Stomach (tissue), 9 donors: ENCODE data around the gene XYLT1. TPM values are rescaled to one million over a fixed set of nuclear protein-coding genes. Genes with fewer than 3 reads are reported as not detected.

ENCODE experiments used
- DNase-seq, 2 donors: peaks; one replicate each; pipeline versions ENCODE4 v3.0.0 to v3.0.0-alpha.2; 2013 to 2019
- H3K27ac ChIP-seq, 5 donors: fragments of 200-600 bp in 4 of 5; sonication (generic) in 4 of 5; one replicate each; pipeline ENCODE4 v1.5.1; 2013 to 2019; ENCODE audit warnings: mild to moderate bottlenecking in 1 of 5, moderate library complexity in 1 of 5
- H3K27me3 ChIP-seq, 3 donors: fragments of 200-600 bp; sonication (generic); one replicate each; pipeline ENCODE4 v1.5.1; 2017 to 2019; ENCODE audit warnings: mixed run types in 1 of 3
- H3K36me3 ChIP-seq, 4 donors: fragments of 200-600 bp; sonication (generic); 1 replicate in 3 of 4; 2 replicates in 1 of 4; pipeline ENCODE4 v1.5.1; 2016 to 2019
- H3K4me1 ChIP-seq, 4 donors: fragments of 200-600 bp; sonication (generic); one replicate each; pipeline ENCODE4 v1.5.1; 2016 to 2019
- H3K4me3 ChIP-seq, 4 donors: fragments of 200-600 bp; sonication (generic) in 3 of 4; one replicate each; pipeline ENCODE4 v1.5.1; 2016 to 2019; ENCODE audit warnings: mild to moderate bottlenecking in 1 of 4
- H3K9me3 ChIP-seq, 4 donors: fragments of 200-600 bp; sonication (generic); one replicate each; pipeline ENCODE4 v1.5.1; 2016 to 2019
- CTCF ChIP-seq, 7 experiments: fragments of 450-650 bp in 4 of 7; fragments of 200-600 bp in 3 of 7; sonication (generic) in 3 of 7; IDR thresholded peaks; one replicate each; pipeline ENCODE4 v1.5.1; 2016 to 2019; ENCODE audit warnings: antibody characterized with exemption in 7 of 7, control low read depth in 2 of 7, mild to moderate bottlenecking in 1 of 7
- EP300 ChIP-seq: sonication (generic); formaldehyde crosslinking; IDR thresholded peaks from one replicate; pipeline ENCODE4 v1.6.1; 2017; ENCODE audit warnings: antibody characterized with exemption
- POLR2A ChIP-seq, 4 donors: fragments of 450-650 bp; IDR thresholded peaks; one replicate each; pipeline ENCODE4 v1.6.1; 2016; ENCODE audit warnings: antibody characterized with exemption in 4 of 4, control low read depth in 2 of 4, mild to moderate bottlenecking in 1 of 4, moderate library complexity in 1 of 4
- POLR2AphosphoS5 ChIP-seq, 3 donors: sonication (generic); formaldehyde crosslinking; IDR thresholded peaks; one replicate each; pipeline ENCODE4 v1.6.1; 2016; ENCODE audit warnings: antibody characterized with exemption in 3 of 3
- WGBS, 5 donors: extraction: QIAGEN DNeasy Blood & Tissue Kit in 3 of 5; methylation state at CpG; one replicate each; pipeline versions ENCODE4 v1.1.5 to v1.1.7; 2013 to 2018; 5-methylcytosine and 5-hydroxymethylcytosine counted together
- intact Hi-C: fragments of 100-400 bp; cut with DNase I; formaldehyde crosslinking; loops from one replicate; pipeline ENCODE4 v1.15.1; 2023; ENCODE audit warnings: low total_unique reads
- polyA plus RNA-seq, 3 donors: library from polyadenylated mRNA; stranded (reverse); fragments of 200-250 nt; gene quantifications; one replicate each; pipeline ENCODE4 v1.2.3, GENCODE V29; 2013
- total RNA-seq, 5 donors: library from RNA; depleted of rRNA; stranded (reverse); fragments of >200 nt; gene quantifications; one replicate each; pipeline versions ENCODE4 v1.1.0 to v1.2.3, GENCODE V29; 2014 to 2016
- donor health status: healthy with polysubstance abuse.
- donor health status: Bipolar disorder and iron deficiency.
- donor health status: healthy.

Gene XYLT1
- total and polyA plus RNA-seq, 8 donors, result 0.87 to 59.5 (median 9.5) TPM

- peaks cover 21 to 92% (median 55%) of the 10 kb centered on the region in 4 donors for H3K4me1 ChIP-seq
- H3K36me3 ChIP-seq, result no peaks in the 10 kb centered on the region
- 31 to 45% (median 32%) methylated on average over 18 of the region's 18 CpGs for WGBS, 5 donors
- intact Hi-C loops, result no loop called here
- no peak overlapping the region for H3K4me3 ChIP-seq
- no peak for TF ChIP-seq POLR2A (IDR thresholded peaks at IDR 0.05)
- no peak for TF ChIP-seq EP300
- TF ChIP-seq CTCF (IDR thresholded peaks at IDR 0.05), result no peak
- no peak for TF ChIP-seq POLR2AphosphoS5 (IDR thresholded peaks at IDR 0.05)
- peak in 1 of 2 donors; percentile 80 for DNase-seq
- H3K27ac ChIP-seq, result peak overlapping the region in 3 of 5 donors; percentile 20 to 45 (median 32)
- H3K9me3 ChIP-seq, result no peaks in the 10 kb centered on the region
- H3K27me3 ChIP-seq, result no peaks in the 10 kb centered on the region
Measured at GRCh38 chr16:17364319-17365210, 106.2 kb downstream of the XYLT1 start.

GRCh38 chr16:17362946-17363345 lies 107.8 kb downstream of the XYLT1 start:
- H3K36me3 ChIP-seq, result no peaks in the 10 kb centered on the region
- intact Hi-C loops, result no loop called here
- no peaks in the 10 kb centered on the region for H3K9me3 ChIP-seq
- 80 to 85% (median 84%) methylated on average over 4 of the region's 4 CpGs for WGBS, 5 donors
- DNase-seq, result no peak
- peaks cover 25 to 87% (median 55%) of the 10 kb centered on the region in 4 donors for H3K4me1 ChIP-seq
- TF ChIP-seq CTCF (IDR thresholded peaks at IDR 0.05) (no peak), POLR2A (IDR thresholded peaks at IDR 0.05) (no peak), EP300 (no peak), POLR2AphosphoS5 (IDR thresholded peaks at IDR 0.05) (no peak)
- H3K4me3 ChIP-seq, result no peak overlapping the region
- no peaks in the 10 kb centered on the region for H3K27me3 ChIP-seq
- no peak overlapping the region for H3K27ac ChIP-seq

- 51 to 74% (median 66%) methylated on average over 5 of the region's 5 CpGs for WGBS, 5 donors
- no peak for DNase-seq
- H3K27me3 ChIP-seq, result no peaks in the 10 kb centered on the region
- H3K36me3 ChIP-seq, result no peaks in the 10 kb centered on the region
- TF ChIP-seq POLR2AphosphoS5 (IDR thresholded peaks at IDR 0.05), result no peak
- no peak for TF ChIP-seq CTCF (IDR thresholded peaks at IDR 0.05)
- TF ChIP-seq EP300, result no peak
- TF ChIP-seq POLR2A (IDR thresholded peaks at IDR 0.05), result no peak
- H3K4me3 ChIP-seq, result no peak overlapping the region
- H3K4me1 ChIP-seq, result peaks cover 19 to 80% (median 51%) of the 10 kb centered on the region in 4 donors
- no peak overlapping the region for H3K27ac ChIP-seq
- H3K9me3 ChIP-seq, result no peaks in the 10 kb centered on the region
- intact Hi-C loops, result no loop called here
Measured at GRCh38 chr16:17362183-17362582, 108.6 kb downstream of the XYLT1 start.

GRCh38 chr16:17360693-17361122 lies 110.1 kb downstream of the XYLT1 start:
- Histone ChIP-seq H3K27me3 (no peaks in the 10 kb centered on the region), H3K36me3 (no peaks in the 10 kb centered on the region), H3K4me1 (peaks cover 14 to 65% (median 41%) of the 10 kb centered on the region in 4 donors), H3K9me3 (no peaks in the 10 kb centered on the region), H3K4me3 (no peak overlapping the region), H3K27ac (no peak overlapping the region)
- 81 to 95% (median 90%) methylated on average over 6 to 7 of the region's 7 CpGs for WGBS, 5 donors
- DNase-seq, result no peak
- intact Hi-C loops, result no loop called here
- no peak for TF ChIP-seq EP300
